WTC11 (cell line): ENCODE data around the gene NRN1L.

Experiments used
- CREB1 ChIP-seq: sonication (generic); formaldehyde crosslinking; IDR thresholded peaks from 2 replicates; pipeline ENCODE4 v1.8.0; 2023; ENCODE audit warnings: mild to moderate bottlenecking, missing genetic modification reagents
- ELF4 ChIP-seq: sonication (generic); formaldehyde crosslinking; IDR thresholded peaks from 2 replicates; pipeline ENCODE4 v1.8.1; 2022; ENCODE audit warnings: low read depth, mild to moderate bottlenecking, moderate library complexity, missing genetic modification reagents
- NFYB ChIP-seq: sonication (generic); formaldehyde crosslinking; conservative IDR thresholded peaks from 2 replicates; pipeline ENCODE4 v1.8.0; 2022; ENCODE audit warnings: low read depth, missing genetic modification reagents
- NR2C2 ChIP-seq: sonication (generic); formaldehyde crosslinking; IDR thresholded peaks from 2 replicates; pipeline ENCODE4 v1.8.0; 2022; ENCODE audit warnings: mild to moderate bottlenecking, missing genetic modification reagents
- SP1 ChIP-seq: sonication (generic); formaldehyde crosslinking; conservative IDR thresholded peaks from 2 replicates; pipeline ENCODE4 v1.8.1; 2022; ENCODE audit warnings: missing genetic modification reagents
- ZBTB21 ChIP-seq: sonication (generic); formaldehyde crosslinking; IDR thresholded peaks from 2 replicates; pipeline ENCODE4 v1.8.1; 2023; ENCODE audit warnings: mild to moderate bottlenecking, missing genetic modification reagents, borderline replicate concordance
- ZNF138 ChIP-seq: sonication (generic); formaldehyde crosslinking; conservative IDR thresholded peaks from 2 replicates; pipeline ENCODE4 v1.8.1; 2022; ENCODE audit warnings: mild to moderate bottlenecking, moderate library complexity, missing genetic modification reagents
- ZNF263 ChIP-seq: sonication (generic); formaldehyde crosslinking; IDR thresholded peaks from 2 replicates; pipeline ENCODE4 v1.8.1; 2022; ENCODE audit warnings: low read depth, mild to moderate bottlenecking, moderate library complexity, missing genetic modification reagents
- TF ChIP-seq, protein P1 (sequence below): sonication (generic); formaldehyde crosslinking; IDR thresholded peaks from 2 replicates; pipeline ENCODE4 v1.8.1; 2022; ENCODE audit warnings: mild to moderate bottlenecking, moderate library complexity, missing genetic modification reagents
- TF ChIP-seq, protein P2 (sequence below): sonication (generic); formaldehyde crosslinking; IDR thresholded peaks from 2 replicates; pipeline ENCODE4 v1.8.0; 2022; ENCODE audit warnings: mild to moderate bottlenecking, missing genetic modification reagents
- TF ChIP-seq, protein P3 (sequence below): sonication (generic); formaldehyde crosslinking; IDR thresholded peaks from 2 replicates; pipeline ENCODE4 v1.8.0; 2022; ENCODE audit warnings: mild to moderate bottlenecking, missing genetic modification reagents
- TF ChIP-seq, protein P4 (sequence below): fragments of 200-600 bp; IDR thresholded peaks from 2 replicates; pipeline ENCODE4 v1.8.0; 2022; ENCODE audit warnings: antibody characterized with exemption
- TF ChIP-seq, protein P5 (sequence below): sonication (generic); formaldehyde crosslinking; IDR thresholded peaks from 2 replicates; pipeline ENCODE4 v1.8.0; 2022; ENCODE audit warnings: missing genetic modification reagents
- TF ChIP-seq, protein P6 (sequence below): sonication (generic); formaldehyde crosslinking; conservative IDR thresholded peaks from 2 replicates; pipeline ENCODE4 v1.8.1; 2022; ENCODE audit warnings: mild to moderate bottlenecking, missing genetic modification reagents

DNA sequence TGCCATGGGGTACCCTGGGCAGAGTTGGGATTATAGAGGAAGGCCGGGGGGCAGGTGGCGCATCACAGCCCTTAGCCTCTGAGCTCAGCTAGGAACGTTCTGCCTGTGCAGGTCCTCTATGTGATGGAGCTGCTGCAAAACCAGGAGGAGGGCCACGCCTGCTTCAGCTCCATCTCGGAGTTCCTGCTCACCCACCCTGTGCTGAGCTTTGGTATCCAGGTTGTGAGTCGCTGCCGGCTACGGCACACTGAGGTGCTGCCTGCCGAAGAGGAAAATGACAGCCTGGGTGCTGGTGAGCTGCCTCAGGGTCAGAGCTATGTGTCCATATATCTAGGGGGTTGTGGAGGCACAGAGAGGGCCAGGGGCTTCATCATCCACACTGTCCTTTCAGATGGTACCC lies 5.8 kb upstream of the NRN1L start:
- TF ChIP-seq, protein P1, sequence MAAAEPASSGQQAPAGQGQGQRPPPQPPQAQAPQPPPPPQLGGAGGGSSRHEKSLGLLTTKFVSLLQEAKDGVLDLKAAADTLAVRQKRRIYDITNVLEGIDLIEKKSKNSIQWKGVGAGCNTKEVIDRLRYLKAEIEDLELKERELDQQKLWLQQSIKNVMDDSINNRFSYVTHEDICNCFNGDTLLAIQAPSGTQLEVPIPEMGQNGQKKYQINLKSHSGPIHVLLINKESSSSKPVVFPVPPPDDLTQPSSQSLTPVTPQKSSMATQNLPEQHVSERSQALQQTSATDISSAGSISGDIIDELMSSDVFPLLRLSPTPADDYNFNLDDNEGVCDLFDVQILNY (CRISPR knock-in tag): no peak
- no peak for TF ChIP-seq NR2C2 (CRISPR knock-in tag)
- TF ChIP-seq, protein P2, sequence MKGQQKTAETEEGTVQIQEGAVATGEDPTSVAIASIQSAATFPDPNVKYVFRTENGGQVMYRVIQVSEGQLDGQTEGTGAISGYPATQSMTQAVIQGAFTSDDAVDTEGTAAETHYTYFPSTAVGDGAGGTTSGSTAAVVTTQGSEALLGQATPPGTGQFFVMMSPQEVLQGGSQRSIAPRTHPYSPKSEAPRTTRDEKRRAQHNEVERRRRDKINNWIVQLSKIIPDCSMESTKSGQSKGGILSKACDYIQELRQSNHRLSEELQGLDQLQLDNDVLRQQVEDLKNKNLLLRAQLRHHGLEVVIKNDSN (CRISPR knock-in tag): no peak
- TF ChIP-seq CREB1 (CRISPR knock-in tag): no peak
- TF ChIP-seq, protein P3, sequence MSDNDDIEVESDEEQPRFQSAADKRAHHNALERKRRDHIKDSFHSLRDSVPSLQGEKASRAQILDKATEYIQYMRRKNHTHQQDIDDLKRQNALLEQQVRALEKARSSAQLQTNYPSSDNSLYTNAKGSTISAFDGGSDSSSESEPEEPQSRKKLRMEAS: no peak
- TF ChIP-seq, protein P4, sequence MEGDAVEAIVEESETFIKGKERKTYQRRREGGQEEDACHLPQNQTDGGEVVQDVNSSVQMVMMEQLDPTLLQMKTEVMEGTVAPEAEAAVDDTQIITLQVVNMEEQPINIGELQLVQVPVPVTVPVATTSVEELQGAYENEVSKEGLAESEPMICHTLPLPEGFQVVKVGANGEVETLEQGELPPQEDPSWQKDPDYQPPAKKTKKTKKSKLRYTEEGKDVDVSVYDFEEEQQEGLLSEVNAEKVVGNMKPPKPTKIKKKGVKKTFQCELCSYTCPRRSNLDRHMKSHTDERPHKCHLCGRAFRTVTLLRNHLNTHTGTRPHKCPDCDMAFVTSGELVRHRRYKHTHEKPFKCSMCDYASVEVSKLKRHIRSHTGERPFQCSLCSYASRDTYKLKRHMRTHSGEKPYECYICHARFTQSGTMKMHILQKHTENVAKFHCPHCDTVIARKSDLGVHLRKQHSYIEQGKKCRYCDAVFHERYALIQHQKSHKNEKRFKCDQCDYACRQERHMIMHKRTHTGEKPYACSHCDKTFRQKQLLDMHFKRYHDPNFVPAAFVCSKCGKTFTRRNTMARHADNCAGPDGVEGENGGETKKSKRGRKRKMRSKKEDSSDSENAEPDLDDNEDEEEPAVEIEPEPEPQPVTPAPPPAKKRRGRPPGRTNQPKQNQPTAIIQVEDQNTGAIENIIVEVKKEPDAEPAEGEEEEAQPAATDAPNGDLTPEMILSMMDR: no peak
- no peak for TF ChIP-seq NFYB
- no peak for TF ChIP-seq ZBTB21 (CRISPR knock-in tag)
- no peak for TF ChIP-seq ELF4 (CRISPR knock-in tag)
- no peak for TF ChIP-seq ZNF138 (CRISPR knock-in tag)
- no peak for TF ChIP-seq ZNF263 (CRISPR knock-in tag)
- no peak for TF ChIP-seq SP1 (CRISPR knock-in tag)
- TF ChIP-seq, protein P5, sequence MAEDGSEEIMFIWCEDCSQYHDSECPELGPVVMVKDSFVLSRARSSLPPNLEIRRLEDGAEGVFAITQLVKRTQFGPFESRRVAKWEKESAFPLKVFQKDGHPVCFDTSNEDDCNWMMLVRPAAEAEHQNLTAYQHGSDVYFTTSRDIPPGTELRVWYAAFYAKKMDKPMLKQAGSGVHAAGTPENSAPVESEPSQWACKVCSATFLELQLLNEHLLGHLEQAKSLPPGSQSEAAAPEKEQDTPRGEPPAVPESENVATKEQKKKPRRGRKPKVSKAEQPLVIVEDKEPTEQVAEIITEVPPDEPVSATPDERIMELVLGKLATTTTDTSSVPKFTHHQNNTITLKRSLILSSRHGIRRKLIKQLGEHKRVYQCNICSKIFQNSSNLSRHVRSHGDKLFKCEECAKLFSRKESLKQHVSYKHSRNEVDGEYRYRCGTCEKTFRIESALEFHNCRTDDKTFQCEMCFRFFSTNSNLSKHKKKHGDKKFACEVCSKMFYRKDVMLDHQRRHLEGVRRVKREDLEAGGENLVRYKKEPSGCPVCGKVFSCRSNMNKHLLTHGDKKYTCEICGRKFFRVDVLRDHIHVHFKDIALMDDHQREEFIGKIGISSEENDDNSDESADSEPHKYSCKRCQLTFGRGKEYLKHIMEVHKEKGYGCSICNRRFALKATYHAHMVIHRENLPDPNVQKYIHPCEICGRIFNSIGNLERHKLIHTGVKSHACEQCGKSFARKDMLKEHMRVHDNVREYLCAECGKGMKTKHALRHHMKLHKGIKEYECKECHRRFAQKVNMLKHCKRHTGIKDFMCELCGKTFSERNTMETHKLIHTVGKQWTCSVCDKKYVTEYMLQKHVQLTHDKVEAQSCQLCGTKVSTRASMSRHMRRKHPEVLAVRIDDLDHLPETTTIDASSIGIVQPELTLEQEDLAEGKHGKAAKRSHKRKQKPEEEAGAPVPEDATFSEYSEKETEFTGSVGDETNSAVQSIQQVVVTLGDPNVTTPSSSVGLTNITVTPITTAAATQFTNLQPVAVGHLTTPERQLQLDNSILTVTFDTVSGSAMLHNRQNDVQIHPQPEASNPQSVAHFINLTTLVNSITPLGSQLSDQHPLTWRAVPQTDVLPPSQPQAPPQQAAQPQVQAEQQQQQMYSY: no peak
- TF ChIP-seq, protein P6, sequence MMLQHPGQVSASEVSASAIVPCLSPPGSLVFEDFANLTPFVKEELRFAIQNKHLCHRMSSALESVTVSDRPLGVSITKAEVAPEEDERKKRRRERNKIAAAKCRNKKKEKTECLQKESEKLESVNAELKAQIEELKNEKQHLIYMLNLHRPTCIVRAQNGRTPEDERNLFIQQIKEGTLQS (CRISPR knock-in tag): no peak
